ENCODE measurements around the gene KIF17.

KIF17 gene

DNA sequence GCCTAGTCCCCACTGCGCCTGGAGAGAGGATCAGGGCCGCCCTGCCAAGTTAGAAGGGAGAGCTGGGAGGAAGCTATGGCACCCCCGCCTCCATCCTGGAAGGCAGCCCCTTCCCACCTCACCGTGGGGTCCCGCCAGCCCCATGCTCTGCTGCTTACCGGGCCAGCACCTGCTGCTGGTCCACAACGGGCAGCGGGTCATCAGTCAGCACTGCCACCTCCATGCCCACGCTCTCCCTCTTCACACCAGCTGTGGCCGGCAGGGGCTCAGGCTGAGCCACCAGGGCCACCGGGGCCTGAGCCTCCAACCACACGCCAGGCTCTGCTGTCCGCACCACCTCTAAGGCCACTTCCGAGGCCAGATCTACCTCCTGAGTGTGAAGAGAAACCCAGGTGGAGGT lies 33.2 kb downstream of the KIF17 start:
- H3K4me3 ChIP-seq (replicated peaks in 1 of 2; ENCODE audit: low read depth in 2 of 2, low read length in 2 of 2) = no peak overlapping the region
- no peak for DNase-seq (ENCODE audit: low read depth in 2 of 2)
- TF ChIP-seq, protein P1, sequence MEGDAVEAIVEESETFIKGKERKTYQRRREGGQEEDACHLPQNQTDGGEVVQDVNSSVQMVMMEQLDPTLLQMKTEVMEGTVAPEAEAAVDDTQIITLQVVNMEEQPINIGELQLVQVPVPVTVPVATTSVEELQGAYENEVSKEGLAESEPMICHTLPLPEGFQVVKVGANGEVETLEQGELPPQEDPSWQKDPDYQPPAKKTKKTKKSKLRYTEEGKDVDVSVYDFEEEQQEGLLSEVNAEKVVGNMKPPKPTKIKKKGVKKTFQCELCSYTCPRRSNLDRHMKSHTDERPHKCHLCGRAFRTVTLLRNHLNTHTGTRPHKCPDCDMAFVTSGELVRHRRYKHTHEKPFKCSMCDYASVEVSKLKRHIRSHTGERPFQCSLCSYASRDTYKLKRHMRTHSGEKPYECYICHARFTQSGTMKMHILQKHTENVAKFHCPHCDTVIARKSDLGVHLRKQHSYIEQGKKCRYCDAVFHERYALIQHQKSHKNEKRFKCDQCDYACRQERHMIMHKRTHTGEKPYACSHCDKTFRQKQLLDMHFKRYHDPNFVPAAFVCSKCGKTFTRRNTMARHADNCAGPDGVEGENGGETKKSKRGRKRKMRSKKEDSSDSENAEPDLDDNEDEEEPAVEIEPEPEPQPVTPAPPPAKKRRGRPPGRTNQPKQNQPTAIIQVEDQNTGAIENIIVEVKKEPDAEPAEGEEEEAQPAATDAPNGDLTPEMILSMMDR (IDR thresholded peaks at IDR 0.05; ENCODE audit: low read depth, low read length) = no peak

DNA sequence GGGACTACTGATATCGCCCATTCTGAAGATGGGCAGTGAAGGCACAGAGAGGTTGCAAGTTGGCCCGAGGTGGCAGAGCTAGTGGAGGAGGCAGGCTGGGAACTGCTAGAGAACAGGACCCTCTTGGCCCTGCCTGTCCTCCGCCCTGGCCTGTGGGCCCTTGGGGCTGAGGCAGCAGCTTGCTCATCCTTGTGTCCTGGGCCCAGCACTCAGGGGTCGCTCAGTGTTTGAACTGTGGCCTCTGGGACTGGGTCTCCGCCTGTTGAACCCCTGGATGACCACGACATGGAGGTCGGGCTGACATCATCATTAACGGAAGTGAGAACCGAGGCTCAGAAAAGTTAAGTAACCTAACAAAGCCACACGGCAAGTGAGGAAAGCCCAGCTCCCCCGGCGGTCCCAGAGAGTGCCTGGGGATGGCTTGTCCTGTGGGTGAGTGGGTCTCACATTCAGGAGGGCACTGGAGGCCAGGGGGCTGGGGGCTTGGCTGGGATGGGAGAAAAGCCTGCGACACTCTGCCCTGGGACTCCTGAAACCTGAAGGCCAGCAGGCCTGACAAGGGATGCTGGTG lies 33.7 kb downstream of the KIF17 start:
- TF ChIP-seq, protein P1 (IDR thresholded peaks at IDR 0.05; ENCODE audit: low read depth, low read length) = no peak

DNA sequence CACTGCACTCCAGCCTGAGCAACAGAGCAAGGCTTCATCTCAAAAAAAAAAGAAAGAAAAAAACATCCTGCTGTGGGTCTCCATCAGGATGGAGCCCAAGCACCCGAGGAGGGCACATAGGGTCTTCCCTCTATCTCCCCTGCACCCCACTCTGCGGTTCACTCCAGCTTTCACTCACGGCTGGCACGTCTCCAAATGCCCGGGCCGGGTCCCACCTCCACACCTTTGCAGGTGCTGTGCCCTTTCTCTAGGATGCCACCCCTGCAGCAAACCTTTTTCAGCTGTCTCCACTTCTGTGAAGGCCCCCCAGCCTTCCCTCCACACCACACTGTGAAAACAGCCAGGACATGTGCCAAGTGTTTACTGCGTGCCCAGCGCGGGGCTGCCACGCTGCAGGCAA lies 34.2 kb downstream of the KIF17 start:
- no peak overlapping the region for H3K4me3 ChIP-seq (replicated peaks in 1 of 2; ENCODE audit: low read depth in 2 of 2, low read length in 2 of 2)
- DNase-seq (ENCODE audit: low read depth in 2 of 2) = no peak
- TF ChIP-seq, protein P1 (IDR thresholded peaks at IDR 0.05; ENCODE audit: low read depth, low read length) = no peak

More for the DNA sequence above, 33.7 kb downstream of the KIF17 start:
- no peak overlapping the region for H3K4me3 ChIP-seq (replicated peaks in 1 of 2; ENCODE audit: low read depth in 2 of 2, low read length in 2 of 2)
- no peak for DNase-seq (ENCODE audit: low read depth in 2 of 2)

DNA sequence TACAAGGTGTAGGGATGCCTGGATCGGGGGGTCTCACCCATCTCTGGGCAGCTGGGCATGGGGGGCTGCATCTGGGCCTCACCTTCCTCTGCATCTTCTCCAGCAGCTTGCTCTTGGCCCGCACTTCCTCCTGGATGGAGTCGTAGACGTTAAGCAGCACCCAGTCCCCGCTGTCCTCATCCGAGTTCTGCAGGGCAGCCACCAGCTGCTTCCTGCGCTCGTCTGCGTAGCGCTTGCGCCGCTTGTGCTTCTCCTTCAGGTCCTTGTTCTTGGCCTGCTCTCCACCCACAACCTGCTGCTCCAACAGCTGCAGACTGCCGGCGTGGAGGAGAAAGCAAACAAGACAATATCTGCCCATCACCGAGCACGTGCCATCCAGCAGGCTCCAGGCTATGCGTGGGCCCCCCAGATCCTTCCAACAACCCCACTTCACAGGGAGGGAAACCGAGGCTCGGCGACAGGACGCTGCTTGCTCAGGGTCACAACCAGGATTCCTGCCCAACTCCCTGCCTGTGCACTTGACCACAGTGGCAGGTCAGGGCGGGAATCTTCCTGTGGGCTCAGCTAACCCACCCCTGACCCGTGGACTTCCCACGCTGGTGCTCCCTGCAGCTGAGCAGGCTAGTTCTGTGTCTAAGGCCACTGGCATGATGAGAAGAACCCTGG lies 35.1 kb downstream of the KIF17 start:
- TF ChIP-seq, protein P1 (IDR thresholded peaks at IDR 0.05; ENCODE audit: low read depth, low read length) = no peak
- DNase-seq (ENCODE audit: low read depth in 2 of 2) = no peak

DNA sequence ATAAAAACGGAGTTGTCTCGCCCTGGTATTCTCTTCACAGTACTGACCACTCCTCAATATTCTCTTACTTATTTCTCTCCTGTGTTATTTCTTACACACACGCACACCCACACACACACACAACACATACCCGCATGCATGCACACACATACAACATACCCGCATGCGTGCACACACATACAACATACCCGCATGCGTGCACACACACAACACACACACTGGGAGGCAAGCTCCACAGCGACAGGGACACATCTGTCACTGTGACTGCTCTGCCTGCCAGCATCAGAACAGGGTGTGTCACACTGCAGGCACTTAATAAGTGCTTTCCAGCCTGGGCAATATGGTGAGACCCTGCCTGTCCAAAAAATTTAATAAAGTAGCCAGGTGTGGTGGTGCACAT lies 35.8 kb downstream of the KIF17 start:
- H3K4me3 ChIP-seq (replicated peaks in 1 of 2; ENCODE audit: low read depth in 2 of 2, low read length in 2 of 2) = no peak overlapping the region
- no peak for DNase-seq (ENCODE audit: low read depth in 2 of 2)
- TF ChIP-seq, protein P1 (IDR thresholded peaks at IDR 0.05; ENCODE audit: low read depth, low read length) = no peak

More for the DNA sequence above, 35.1 kb downstream of the KIF17 start:
- H3K4me3 ChIP-seq (replicated peaks in 1 of 2; ENCODE audit: low read depth in 2 of 2, low read length in 2 of 2) = no peak overlapping the region

DNA sequence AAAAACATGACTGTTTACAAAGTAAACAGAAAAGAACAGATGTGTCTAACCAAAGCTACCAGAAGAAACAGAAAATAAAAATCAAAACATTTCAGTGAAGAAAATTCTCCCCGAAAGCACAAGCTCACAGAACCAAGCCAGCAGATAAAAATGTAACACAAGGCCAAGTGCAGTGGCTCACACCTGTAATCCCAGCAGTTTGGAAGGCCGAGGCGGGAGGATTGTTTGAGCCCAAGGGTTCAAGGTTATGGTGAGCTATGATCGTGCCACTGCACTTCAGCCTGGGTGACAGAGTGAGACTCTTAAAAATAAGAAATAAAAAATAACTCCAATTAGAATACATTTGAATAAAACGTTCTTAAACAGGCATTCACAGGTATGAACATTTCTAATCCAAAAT lies 37.5 kb downstream of the KIF17 start:
- no peak overlapping the region for H3K4me3 ChIP-seq (replicated peaks in 1 of 2; ENCODE audit: low read depth in 2 of 2, low read length in 2 of 2)
- no peak for DNase-seq (ENCODE audit: low read depth in 2 of 2)
- TF ChIP-seq, protein P1 (IDR thresholded peaks at IDR 0.05; ENCODE audit: low read depth, low read length) = no peak
